ENCODE data around the gene IFNA13.

GRCh38 chr9:21385131-21385670 lies 17.3 kb upstream of the IFNA13 start, which contains the start of gene IFNA2:
- TF ChIP-seq SP1 (CRISPR knock-in tag; conservative IDR thresholded peaks at IDR 0.05) (no peak), FOXJ3 (CRISPR knock-in tag; IDR thresholded peaks at IDR 0.05; ENCODE audit: borderline replicate concordance) (no peak), CTCF (IDR thresholded peaks at IDR 0.05) (no peak), MXD4 (CRISPR knock-in tag; IDR thresholded peaks at IDR 0.05; ENCODE audit: borderline replicate concordance) (no peak), NFYB (CRISPR knock-in tag; conservative IDR thresholded peaks at IDR 0.05; ENCODE audit: low read depth) (no peak), TCF7 (CRISPR knock-in tag; IDR thresholded peaks at IDR 0.05; ENCODE audit: low read depth) (no peak), FOXP4 (CRISPR knock-in tag; IDR thresholded peaks at IDR 0.05) (no peak), USF1 (CRISPR knock-in tag; IDR thresholded peaks at IDR 0.05) (no peak), MYBL2 (CRISPR knock-in tag; IDR thresholded peaks at IDR 0.05) (no peak), E2F4 (CRISPR knock-in tag; IDR thresholded peaks at IDR 0.05; ENCODE audit: borderline replicate concordance, low read depth) (no peak), ZNF512 (CRISPR knock-in tag; IDR thresholded peaks at IDR 0.05; ENCODE audit: borderline replicate concordance) (no peak), USF2 (CRISPR knock-in tag; IDR thresholded peaks at IDR 0.05) (no peak), FOXP1 (CRISPR knock-in tag; IDR thresholded peaks at IDR 0.05; ENCODE audit: borderline replicate concordance) (no peak), KAT7 (CRISPR knock-in tag; IDR thresholded peaks at IDR 0.05; ENCODE audit: borderline replicate concordance) (no peak)
